ENCODE data around the gene CIDEC.
"Not testable (repeated sequence)": the region's sequence is repeated elsewhere in the genome, so short reads cannot be mapped to it uniquely, and the experiment has no call there.

The CIDEC gene

GRCh38 chr3:9872067-9872466 lies 8.0 kb downstream of the CIDEC start:
- not testable (repeated sequence) for DNase-seq

GRCh38 chr3:9870978-9871377 lies 9.1 kb downstream of the CIDEC start:
- DNase-seq = no peak

GRCh38 chr3:9869955-9870354 lies 10.1 kb downstream of the CIDEC start:
- no peak for DNase-seq

- no peak for DNase-seq
These were observed 12.9 kb downstream of the CIDEC start for GRCh38 chr3:9867106-9867505.

DNA sequence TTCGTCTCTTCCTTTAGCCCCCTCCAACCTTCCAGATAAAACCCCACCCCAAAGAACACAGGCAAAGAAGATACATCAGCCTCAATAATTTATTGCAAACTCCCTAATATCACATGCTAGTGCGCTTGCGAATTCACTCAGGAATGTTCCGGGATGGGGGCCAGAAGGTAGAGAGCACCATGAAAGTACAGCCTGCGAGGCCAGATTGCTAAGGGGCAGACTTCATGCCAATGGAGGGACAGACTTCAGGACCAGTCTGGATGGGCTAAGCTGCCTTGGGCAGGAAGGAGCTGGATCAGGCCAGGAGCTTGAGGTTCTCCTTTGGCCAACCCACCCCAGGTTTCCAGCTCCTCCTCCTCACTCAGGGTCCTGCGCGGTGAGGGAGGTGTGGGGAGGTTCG lies 13.4 kb downstream of the CIDEC start:
- DNase-seq = no peak

DNA sequence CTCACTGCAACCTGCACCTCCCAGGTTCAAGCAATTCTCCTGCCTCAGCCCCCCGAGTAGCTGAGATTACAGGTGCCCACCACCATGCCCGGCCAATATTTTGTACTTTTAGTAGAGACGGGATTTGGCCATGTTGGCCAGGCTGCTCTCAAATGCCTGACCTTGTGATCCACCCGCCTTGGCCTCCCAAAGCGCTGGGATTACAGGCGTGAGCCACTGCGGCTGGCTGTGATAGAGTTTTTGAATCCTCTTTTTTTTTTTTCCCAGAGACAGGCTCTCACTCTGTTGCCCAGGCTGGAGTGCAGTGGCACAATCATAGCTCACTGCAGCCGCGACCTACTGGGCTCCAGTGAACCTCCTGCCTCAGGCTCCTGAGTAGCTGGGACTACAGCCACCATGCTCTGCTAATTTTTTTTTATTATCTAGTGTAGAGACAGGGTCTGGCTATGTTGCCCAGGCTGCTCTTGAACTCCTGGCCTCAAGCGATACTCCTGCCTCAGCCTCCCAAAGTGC lies 14.9 kb downstream of the CIDEC start:
- not testable (repeated sequence) for DNase-seq

DNA sequence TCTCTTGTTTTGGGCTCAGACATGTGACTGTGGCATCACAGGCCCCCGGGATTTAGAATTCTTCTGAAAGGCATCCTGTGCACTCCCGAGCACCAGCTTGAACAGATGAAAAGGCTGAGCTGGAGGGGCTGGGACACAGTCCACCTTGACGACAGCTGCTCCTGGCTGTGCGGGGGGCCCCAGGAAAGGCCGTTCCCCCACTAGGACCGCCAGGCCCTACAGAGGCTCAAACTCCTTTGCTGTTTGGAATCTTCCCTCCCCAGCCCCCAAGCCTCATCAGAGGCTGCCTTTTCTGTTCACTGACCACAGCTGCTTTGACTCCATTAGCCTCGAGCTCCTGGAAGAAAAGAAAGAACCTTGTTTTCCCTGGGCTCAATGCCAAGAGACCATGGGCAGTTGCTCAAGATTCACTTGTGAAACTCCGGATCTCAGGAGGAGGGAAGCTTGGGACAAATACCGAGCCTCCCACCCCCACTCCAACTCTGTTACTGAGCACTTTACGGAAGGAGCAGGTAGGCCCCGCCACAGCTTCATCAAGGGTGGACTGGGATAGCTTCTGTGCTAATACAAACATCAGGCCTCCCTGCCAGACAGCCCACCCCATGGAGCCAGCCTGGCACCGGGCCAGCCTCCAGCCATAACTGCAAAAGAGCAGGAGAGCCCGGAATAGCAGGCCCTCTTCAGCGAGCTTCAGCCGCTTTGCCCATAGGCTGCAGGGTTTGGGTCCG lies 15.7 kb downstream of the CIDEC start:
- peak; percentile 11 for DNase-seq

DNA sequence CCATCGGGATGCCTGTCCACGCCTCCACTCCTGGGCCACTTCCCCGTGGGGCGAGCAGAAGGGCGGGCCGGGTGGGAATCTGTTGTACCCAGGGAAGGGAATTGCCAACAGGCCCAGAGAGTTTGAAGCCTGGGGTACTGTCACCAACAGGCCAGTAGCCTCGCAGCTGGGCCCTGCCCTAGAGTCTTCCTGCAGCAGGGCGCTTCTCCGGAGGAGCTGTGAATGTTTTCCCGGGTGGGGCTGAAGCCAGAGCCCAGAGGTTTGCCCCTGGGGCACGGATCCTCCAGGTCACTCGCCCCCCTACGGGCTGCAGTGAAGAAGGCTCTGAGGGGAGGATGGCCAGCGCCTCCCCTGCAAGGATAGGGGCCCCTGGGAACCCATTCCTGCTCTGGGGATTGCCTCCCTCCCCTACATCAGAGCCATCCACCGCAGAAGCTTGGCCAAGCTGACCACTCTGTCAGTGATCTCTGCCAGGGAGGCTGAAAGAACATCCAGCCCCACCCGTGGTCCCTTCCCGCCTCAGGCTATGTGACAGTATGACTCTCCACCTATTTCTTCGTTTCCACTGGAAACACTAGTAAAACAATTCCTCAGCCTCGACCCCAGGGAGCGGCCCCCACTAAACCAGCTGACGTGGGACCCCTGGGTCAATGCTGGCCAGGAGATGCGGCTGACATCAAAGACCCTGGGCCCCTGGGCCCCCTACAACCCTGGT lies 16.8 kb downstream of the CIDEC start:
- DNase-seq = no peak

DNA sequence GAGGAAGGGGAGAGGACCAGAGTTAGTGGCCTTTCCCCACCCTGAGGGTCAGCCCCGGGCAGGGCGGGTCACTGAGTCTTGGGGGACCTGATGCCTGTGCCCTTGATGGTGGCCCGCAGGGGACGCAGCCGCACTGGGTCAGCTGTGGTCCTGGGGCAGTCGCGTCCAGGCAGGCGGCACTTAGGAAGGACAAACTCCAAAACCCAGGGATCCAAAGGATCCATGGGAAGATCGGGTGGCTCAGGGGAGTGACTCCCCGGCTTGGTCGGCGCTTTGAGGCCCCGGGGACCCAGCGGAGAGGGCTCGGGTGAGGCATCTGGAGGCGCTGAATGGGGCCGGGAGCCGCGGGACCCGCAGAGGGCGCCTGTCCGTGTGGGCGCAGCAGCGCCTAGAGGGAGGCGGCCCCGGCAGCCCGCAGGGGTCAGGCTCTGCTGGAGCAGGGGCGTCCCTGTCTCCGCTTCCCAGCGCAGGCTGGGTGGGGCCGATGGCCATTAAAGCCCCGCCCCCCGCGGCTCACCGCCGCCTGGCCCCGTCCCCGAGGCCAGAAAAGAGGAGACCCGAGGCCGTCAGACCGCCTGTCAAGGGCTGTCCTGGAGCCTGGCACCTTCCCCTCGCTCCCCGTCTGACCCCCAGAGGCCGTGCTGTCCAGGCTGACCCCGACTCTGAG lies 17.5 kb downstream of the CIDEC start:
- no peak for DNase-seq

GRCh38 chr3:9861626-9862130 lies 18.4 kb downstream of the CIDEC start:
- no peak for DNase-seq

GRCh38 chr3:9861201-9861600 lies 18.9 kb downstream of the CIDEC start:
- DNase-seq = no peak

- no peak for DNase-seq
These were observed 20.5 kb downstream of the CIDEC start for GRCh38 chr3:9859530-9860025.

GRCh38 chr3:9855594-9855993 lies 24.5 kb downstream of the CIDEC start:
- DNase-seq = no peak

DNA sequence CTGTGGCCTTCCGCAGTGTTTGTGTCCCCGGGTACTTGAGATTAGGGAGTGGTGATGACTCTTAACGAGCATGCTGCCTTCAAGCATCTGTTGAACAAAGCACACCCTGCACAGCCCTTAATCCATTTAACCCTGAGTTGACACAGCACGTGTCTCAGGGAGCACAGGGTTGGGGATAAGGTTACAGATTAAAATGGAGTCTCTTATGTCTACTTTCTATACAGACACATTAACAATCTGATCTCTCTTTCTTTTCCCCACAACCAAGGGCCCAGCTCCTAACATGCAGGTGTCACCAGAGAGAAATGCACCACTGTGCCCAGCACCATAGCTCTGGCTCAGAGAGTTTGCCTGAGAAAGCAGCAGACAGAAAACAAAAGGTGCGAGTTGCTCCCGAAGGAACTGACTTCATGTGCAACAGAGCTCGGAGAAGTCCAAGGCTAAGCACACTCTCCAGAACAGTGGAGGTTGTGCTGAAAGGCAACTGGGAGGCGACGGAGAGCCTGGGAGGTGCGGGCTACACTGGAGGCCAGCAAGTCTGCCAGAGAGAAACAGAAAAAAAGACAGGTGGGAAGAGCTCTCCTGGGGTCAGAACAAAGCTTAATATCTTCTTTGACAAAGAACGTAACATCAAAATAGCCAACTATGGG lies 25.6 kb downstream of the CIDEC start:
- peak; percentile 3 for DNase-seq

DNA sequence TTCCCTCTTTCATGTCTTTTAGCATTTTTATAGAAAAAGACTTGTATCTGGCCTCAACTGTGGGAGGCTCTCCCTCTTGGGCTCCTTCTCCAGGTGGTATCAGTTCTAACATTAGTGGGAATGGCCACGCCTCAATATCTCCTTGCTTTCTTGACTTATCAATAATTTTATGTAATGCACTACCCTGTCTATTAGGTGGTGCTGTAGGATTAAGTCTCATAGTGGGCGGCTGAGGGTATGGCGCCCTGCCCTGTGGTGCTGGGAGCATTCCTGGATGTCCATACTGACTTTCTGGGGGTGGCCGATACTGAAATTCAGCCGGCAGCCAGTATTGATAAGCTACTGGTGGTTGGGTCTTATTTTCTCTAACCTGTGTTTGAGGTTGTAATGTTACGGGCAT lies 27.5 kb downstream of the CIDEC start:
- no peak for DNase-seq

GRCh38 chr3:9851926-9852325 lies 28.1 kb downstream of the CIDEC start:
- DNase-seq = not testable (repeated sequence)

DNA sequence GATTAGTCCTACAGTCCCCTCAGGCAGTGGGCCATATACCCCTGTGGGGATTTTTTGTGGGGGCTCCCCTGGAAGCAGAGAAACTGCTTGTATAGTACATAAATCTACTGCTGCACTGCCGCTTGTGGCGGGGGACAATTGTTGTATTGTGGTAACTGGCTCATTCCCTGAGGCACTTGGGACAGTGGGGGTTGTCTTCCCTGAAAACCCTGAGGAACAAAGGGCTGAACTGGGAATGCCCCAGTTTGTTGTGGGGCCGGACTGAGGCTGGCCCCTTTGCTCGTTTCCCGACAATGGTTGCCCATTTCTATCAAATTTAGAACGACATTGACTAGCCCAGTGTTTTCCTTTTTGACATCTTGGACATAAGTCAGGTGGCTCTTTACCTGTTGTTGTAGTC lies 28.7 kb downstream of the CIDEC start:
- DNase-seq = not testable (repeated sequence)

DNA sequence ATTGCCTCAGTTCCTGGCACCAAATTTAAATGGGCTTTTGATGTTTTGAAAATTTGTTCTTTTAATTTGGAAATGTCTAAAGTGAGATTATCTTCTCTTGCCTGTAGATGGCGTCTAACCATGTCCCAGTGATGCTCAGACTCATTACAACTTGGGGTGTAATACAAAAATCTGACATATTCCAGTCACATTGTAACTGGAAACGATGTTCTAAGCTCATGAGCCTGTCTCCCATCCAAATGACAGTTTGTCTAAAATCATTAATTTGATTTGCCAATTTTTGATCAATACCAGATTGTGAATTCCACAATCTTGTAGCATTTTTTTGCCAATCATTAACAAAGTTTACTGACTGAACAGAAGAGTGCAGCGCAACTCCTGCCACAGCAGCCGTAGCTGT lies 31.2 kb downstream of the CIDEC start:
- DNase-seq = not testable (repeated sequence)

DNA sequence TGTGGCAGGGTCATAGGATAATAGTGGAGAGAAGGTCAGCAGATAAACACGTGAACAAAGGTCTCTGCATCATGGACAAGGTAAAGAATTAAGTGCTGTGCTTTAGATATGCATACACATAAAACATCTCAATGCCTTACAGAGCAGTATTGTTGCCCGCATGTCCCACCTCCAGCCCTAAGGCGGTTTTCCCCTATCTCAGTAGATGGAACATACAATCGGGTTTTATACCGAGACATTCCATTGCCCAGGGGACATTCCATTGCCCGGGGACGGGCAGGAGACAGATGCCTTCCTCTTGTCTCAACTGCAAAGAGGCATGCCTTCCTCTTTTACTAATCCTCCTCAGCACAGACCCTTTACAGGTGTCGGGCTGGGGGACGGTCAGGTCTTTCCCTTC lies 32.2 kb downstream of the CIDEC start:
- not testable (repeated sequence) for DNase-seq

DNA sequence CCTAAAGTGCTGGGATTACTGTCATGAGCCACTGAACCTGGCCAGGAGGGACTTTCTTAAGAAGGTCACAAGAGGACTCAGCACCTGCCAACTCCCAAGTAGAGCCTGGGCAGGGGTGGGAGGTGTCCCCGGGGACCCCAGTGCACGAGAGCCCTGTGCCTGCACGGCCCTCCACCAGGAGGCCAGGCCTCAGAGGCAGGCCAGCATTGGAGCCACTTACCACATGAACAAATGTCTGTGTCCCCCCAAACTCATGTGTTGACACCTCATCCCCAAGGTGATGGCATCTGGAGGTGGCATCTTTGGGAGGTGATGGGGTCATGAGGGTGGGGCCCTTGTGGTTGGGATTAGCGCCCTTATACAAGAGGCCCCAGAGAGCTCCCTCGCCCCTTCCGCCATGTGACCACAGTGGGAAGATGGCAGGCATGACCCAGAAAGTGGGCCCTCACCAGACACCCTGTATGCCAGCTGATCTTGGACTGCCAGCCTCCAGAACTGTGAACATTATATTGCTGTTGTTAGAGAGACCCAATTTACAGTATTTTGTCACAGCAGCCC lies 33.0 kb downstream of the CIDEC start:
- DNase-seq = no peak

- DNase-seq = no peak
These were observed 33.8 kb downstream of the CIDEC start for GRCh38 chr3:9846231-9846630.

DNA sequence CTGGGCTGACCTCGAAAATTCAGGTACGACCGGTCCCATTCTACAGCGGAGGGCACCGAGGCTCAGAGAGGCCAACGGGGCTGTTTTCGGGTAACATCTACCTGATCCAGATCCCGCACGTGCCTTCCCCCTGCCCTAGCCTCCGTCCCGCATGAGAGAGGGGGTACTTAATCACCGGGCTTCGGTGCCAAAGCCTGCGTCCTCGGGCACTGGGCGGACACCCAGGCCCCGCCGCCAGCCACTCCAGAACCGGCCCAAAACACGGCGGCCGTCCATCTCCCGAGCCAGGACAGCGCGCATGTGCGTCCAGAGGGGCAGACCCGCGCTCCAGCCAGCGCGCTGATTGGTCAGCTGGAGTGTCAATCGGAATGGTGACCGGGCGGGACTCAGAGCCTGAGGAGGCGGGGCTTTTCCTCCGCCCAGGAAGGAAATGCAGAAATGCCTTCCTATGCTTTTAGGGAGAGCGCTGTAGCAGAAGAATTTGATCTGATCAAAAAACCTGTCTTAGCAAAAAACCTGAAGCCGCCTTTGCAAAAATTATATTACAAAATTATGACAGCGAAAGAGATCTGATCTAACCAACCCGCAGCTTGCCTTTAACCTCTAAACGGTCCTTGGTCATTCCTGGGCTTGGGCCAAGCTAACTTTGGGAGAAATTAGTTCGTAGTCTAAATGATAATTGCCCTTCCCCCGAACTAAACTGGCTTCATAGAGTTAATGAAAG lies 36.2 kb downstream of the CIDEC start, which contains the start of gene RPUSD3:
Gene RPUSD3 (minus strand): TSS at position 294 of the 724 bp plus-strand sequence. CDS start 18 bp downstream, at position 276.
- DNase-seq = peak; percentile 67
